BJ (cell line): ENCODE data around the gene MYADML2. TPM values are rescaled to one million over a fixed set of nuclear protein-coding genes. Genes with fewer than 3 reads are reported as not detected.

Source experiments
- CTCF ChIA-PET: fragments of 350-600 bp; formaldehyde crosslinking; extraction: SDS; loops from one replicate; lab custom pipeline; 2021; ENCODE audit warnings: antibody characterized with exemption, inconsistent platforms; lab: Yijun Ruan, JAX
- POLR2A ChIA-PET: fragments of 300-600 bp; sonication (Branson Sonifier 250); formaldehyde crosslinking; extraction: SDS; loops from one replicate; lab custom pipeline; 2021; ENCODE audit warnings: antibody characterized with exemption; lab: Charles Lee
- DNase-seq: peaks from one replicate; pipeline ENCODE4 v3.0.0-alpha.2; 2011; ENCODE audit warnings: low read depth
- H3K27me3 ChIP-seq: 2 replicates; pipeline ENCODE4 v1.6.0; 2011; ENCODE audit warnings: low read length; ENCODE audit not compliant: control insufficient read depth, insufficient read depth
- H3K36me3 ChIP-seq: 2 replicates; pipeline ENCODE4 v1.5.1; 2011; ENCODE audit warnings: low read length; ENCODE audit not compliant: control insufficient read depth, insufficient read depth
- H3K4me3 ChIP-seq: 2 replicates; pipeline ENCODE4 v1.5.1; 2011; ENCODE audit warnings: low read depth, mild to moderate bottlenecking, control low read depth, low read length
- CTCF ChIP-seq: IDR thresholded peaks from 2 replicates; pipeline ENCODE4 v1.5.1; 2011; ENCODE audit warnings: low read depth, mild to moderate bottlenecking, control low read depth, inconsistent platforms, low read length, moderate library complexity; ENCODE audit not compliant: insufficient read depth
- polyA plus RNA-seq: library from polyadenylated mRNA; depleted of rRNA; stranded (reverse); fragments of >200 nt; gene quantifications from 2 replicates; pipeline ENCODE4 v1.2.3, GENCODE V29; 2011

MYADML2 gene
- polyA plus RNA-seq, 1 experiment, result not detected

- TF ChIP-seq CTCF, result no peak
- Histone ChIP-seq H3K27me3 (no peaks in the 10 kb centered on the region), H3K36me3 (no peaks in the 10 kb centered on the region), H3K4me3 (no peak overlapping the region)
- no peak for DNase-seq
- POLR2A ChIA-PET, result no interaction called here
- CTCF ChIA-PET, result interaction anchor here (0.7 to 7.9 kb wide), 3 partner anchors 24 to 69 kb away, joined by 3 to 54 read pairs (median 5); partner anchors contain the start of genes CENPX and LRRC45
These were observed 5.8 kb upstream of the MYADML2 start for GRCh38 chr17:81952792-81953228.

GRCh38 chr17:81951785-81952684 is 5.0 kb upstream of the MYADML2 start:
- CTCF ChIA-PET, result interaction anchor here (1.3 to 7.9 kb wide), 4 partner anchors 8 to 79 kb away, joined by 3 to 54 read pairs (median 14); partner anchors contain the start of genes CENPX and LRRC45
- POLR2A ChIA-PET, result no interaction called here
- TF ChIP-seq CTCF, result no peak

GRCh38 chr17:81950501-81950900 is 3.5 kb upstream of the MYADML2 start:
- POLR2A ChIA-PET, result interaction anchor here (0.6 kb wide), 1 partner anchor 90 kb away, joined by 4 read pairs; no protein-coding TSS in a partner anchor
- no peaks in the 10 kb centered on the region for H3K27me3 ChIP-seq
- CTCF ChIA-PET, result interaction anchor here (0.8 to 4.9 kb wide), 3 partner anchors 9 to 69 kb away, joined by 3 to 24 read pairs (median 3); no protein-coding TSS in a partner anchor
- no peaks in the 10 kb centered on the region for H3K36me3 ChIP-seq
- DNase-seq, result no peak
- TF ChIP-seq CTCF, result no peak
- H3K4me3 ChIP-seq, result no peak overlapping the region

More at GRCh38 chr17:81951785-81952684, 5.0 kb upstream of the MYADML2 start:
- Histone ChIP-seq H3K36me3 (no peaks in the 10 kb centered on the region), H3K27me3 (no peaks in the 10 kb centered on the region), H3K4me3 (no peak overlapping the region)
- no peak for DNase-seq

- H3K4me3 ChIP-seq, result no peak overlapping the region
- H3K27me3 ChIP-seq, result 0 out of 2 replicates have a peak, but pooled peaks cover 2% of the 10 kb centered on the region
- H3K36me3 ChIP-seq, result no peaks in the 10 kb centered on the region
- ChIA-PET CTCF (interaction anchor here (1.3 to 4.9 kb wide), 4 partner anchors 11 to 81 kb away, joined by 3 to 24 read pairs (median 6); partner anchors contain the start of genes CENPX and LRRC45), POLR2A (no interaction called here)
- DNase-seq, result no peak
- no peak for TF ChIP-seq CTCF
These were observed 1.8 kb upstream of the MYADML2 start for GRCh38 chr17:81948635-81949378.
